Measurements from ENCODE around the gene ZMIZ1.

ZMIZ1 gene

DNA sequence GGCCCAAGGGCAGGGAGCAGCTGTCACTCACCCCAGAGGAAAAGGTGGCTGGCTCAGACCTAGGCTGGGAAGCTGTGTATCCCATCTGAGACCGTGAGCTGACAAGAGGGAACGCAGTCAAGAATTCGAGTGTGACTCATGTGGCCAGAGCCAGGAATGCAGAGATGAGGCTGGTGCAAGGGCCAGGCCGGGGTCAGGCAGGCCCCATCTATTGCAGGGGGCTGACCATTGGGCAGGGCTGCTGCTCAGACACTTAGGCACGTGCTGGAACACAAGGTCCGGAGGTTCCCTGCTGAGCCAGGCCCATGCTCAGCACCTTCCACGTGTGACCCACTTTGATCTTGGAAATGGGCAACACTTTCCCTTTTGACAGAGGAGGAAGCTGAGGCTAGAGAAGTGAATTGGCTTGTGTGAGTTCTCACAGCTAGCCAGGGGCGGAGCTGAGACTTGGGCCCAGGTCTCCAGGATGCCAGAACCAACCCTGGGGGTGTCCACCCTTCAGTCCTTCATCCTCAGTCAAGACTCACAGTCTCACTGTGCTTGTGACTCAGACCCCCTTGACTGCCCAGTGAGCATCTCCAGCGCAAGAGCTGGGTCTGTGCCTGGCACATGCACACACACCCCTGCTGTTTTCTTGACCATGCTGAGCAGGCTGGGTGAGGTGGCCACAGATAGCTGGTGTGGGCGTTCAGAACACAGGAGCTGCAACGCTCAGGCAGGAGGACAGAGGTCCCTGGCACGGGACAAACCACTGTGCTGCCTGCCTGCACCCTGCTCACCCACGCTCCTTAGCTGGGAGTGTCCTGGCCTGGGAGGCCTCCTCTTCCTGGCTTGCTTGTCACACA is 230.9 kb downstream of the ZMIZ1 start:
- Histone ChIP-seq H3K27ac (no peak overlapping the region), H3K27me3 (no peaks in the 10 kb centered on the region), H3K9me3 (no peaks in the 10 kb centered on the region), H3K36me3 (peaks cover 99% of the 10 kb centered on the region), H3K9ac (no peak overlapping the region), H3K4me1 (peaks cover 8% of the 10 kb centered on the region; the same call in 1 of the 2 replicates), H3K4me3 (no peak overlapping the region), H4K20me1 (peaks cover 93% of the 10 kb centered on the region), H3K4me2 (no peak overlapping the region)
- TF ChIP-seq Cebpa-rat (IDR thresholded peaks at IDR 0.05) = no peak

DNA sequence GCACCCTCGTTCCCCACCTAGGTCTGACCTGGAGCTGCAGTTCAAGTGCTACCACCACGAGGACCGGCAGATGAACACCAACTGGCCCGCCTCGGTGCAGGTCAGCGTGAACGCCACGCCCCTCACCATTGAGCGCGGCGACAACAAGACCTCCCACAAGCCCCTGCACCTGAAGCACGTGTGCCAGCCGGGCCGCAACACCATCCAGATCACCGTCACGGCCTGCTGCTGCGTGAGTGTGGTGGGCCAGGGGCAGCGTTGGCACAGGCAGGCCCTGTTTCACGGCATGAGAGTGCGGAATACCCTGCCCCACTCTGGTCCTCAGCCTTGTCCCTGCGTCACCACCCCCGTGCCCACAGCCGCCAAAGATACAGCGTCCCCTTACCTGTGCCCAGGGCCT is 231.9 kb downstream of the ZMIZ1 start:
- H3K36me3 ChIP-seq = peaks cover 99% of the 10 kb centered on the region
- no peak overlapping the region for H3K4me3 ChIP-seq
- H3K27ac ChIP-seq = no peak overlapping the region
- H3K9ac ChIP-seq = no peak overlapping the region
- no peaks in the 10 kb centered on the region for H3K4me1 ChIP-seq
- no peaks in the 10 kb centered on the region for H3K9me3 ChIP-seq
- peaks cover 93% of the 10 kb centered on the region for H4K20me1 ChIP-seq
- H3K4me2 ChIP-seq = no peak overlapping the region
- TF ChIP-seq Cebpa-rat (IDR thresholded peaks at IDR 0.05) = no peak
- no peaks in the 10 kb centered on the region for H3K27me3 ChIP-seq

DNA sequence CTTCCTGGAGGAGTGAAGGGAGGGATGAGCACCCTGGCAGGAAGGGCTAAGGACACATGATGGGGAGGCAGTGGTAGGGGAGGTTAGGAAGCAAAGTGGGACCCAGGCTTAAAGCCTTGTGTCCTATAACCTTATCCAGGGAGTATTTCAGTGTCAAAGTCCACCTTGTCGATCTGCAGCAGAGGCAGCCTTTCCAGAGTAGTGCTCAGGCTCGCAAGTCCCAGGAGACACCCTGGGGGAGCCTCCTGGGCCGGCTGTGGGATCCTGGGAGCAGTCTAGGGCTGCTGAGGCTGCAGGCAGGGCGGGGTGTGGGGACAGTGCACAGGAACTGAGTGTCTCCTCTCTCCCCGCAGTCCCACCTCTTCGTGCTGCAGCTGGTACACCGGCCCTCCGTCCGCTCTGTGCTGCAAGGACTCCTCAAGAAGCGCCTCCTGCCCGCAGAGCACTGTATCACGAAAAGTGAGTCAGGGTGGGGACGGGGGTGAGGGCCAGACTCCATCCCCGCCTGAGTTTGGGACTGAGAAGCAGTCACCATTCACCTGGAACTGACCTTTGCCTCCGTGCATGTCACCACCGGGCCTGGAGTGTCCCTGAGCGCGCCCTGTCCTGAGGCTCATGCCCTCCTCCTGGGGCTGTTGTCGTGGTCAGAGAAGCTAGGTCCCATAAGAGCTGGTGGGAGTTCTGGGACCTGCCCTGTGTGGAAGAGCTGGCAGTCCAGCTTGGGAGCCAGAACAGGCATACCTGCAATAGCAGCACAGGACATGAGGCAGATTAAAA is 233.2 kb downstream of the ZMIZ1 start:
- H3K9me3 ChIP-seq = no peaks in the 10 kb centered on the region
- no peak overlapping the region for H3K4me2 ChIP-seq
- no peak overlapping the region for H3K27ac ChIP-seq
- no peaks in the 10 kb centered on the region for H3K27me3 ChIP-seq
- H3K9ac ChIP-seq = no peak overlapping the region
- H3K4me1 ChIP-seq = no peaks in the 10 kb centered on the region
- no peak overlapping the region for H3K4me3 ChIP-seq
- TF ChIP-seq Cebpa-rat (IDR thresholded peaks at IDR 0.05) = no peak
- peaks cover 94% of the 10 kb centered on the region for H4K20me1 ChIP-seq
- peaks cover 99% of the 10 kb centered on the region for H3K36me3 ChIP-seq

DNA sequence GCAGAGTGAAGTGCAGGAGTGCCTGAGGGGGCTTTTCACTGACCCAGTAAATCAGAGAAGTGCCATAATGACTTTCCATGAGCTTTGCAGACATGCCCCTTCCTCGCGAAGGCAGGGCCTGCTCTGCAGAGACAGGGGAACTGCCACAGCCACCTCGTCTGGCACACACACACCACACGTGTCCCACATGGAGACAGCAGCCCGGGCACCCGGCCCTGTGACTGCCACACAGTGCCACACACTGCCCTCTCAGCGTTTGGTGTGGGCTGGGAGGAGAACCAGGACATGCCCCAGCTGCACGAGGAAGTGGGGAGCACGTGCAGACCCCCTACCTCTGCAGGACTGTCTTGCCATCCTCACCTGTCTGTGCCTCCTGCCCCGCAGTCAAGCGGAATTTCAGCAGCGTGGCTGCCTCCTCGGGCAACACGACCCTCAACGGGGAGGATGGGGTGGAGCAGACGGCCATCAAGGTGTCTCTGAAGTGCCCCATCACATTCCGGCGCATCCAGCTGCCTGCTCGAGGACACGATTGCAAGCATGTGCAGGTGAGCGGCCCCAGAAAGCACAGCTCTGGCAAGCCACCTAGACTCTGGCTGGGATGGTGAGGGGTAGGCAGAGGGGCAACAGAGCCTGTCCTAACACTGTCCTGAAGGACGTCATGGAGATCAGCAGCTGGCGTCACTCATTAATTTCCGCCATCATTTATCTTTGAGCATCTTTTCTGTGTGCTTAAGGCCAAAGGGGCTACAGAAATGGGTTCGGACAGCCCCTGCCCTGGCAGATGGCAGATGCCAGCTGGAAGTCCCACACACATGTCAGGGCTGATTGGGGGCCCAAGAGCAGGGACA is 235.1 kb downstream of the ZMIZ1 start:
- no peak overlapping the region for H3K27ac ChIP-seq
- H3K27me3 ChIP-seq = no peaks in the 10 kb centered on the region
- no peak overlapping the region for H3K4me3 ChIP-seq
- H3K4me2 ChIP-seq = no peak overlapping the region
- peaks cover 99% of the 10 kb centered on the region for H3K36me3 ChIP-seq
- no peaks in the 10 kb centered on the region for H3K9me3 ChIP-seq
- TF ChIP-seq Cebpa-rat (IDR thresholded peaks at IDR 0.05) = no peak
- H3K4me1 ChIP-seq = peaks cover 11% of the 10 kb centered on the region
- H3K9ac ChIP-seq = no peak overlapping the region
- peaks cover 92% of the 10 kb centered on the region for H4K20me1 ChIP-seq

DNA sequence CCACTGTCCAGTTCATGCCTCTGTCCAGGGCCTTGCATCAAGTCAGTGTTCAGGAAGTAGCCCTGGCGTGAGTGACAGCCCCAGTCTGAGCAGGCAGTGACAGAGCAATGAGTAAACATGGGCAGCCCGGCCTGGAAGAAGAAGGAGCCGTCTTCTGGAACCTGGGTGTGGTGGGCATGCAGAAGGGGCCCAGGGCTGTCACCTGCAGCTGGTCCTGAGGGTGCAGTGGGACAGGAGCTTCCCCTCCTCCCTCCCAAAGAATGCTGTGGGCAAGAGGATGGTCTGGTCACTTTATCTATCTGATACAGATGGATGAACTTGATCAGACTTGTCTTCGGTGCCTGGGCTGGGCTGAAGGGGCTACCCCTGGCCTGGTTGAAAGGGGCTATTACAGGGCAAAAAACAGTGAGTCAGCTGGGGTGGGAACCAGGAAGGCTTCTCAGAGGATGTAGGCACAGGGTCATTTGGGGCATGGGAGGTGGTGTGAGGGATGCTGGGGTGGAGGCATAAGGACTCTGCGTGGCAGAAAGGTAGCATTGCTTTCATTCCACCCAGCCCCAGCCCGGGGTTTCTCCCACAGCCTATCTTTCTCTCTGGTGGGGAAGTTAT is 235.8 kb downstream of the ZMIZ1 start:
- Histone ChIP-seq H3K9me3 (no peaks in the 10 kb centered on the region), H3K4me1 (peaks cover 18% of the 10 kb centered on the region), H3K36me3 (peaks cover 99% of the 10 kb centered on the region), H3K9ac (no peak overlapping the region), H3K4me2 (no peak overlapping the region), H3K27ac (no peak overlapping the region), H3K4me3 (no peak overlapping the region), H4K20me1 (peaks cover 92% of the 10 kb centered on the region), H3K27me3 (no peaks in the 10 kb centered on the region)
- no peak for TF ChIP-seq Cebpa-rat (IDR thresholded peaks at IDR 0.05)

DNA sequence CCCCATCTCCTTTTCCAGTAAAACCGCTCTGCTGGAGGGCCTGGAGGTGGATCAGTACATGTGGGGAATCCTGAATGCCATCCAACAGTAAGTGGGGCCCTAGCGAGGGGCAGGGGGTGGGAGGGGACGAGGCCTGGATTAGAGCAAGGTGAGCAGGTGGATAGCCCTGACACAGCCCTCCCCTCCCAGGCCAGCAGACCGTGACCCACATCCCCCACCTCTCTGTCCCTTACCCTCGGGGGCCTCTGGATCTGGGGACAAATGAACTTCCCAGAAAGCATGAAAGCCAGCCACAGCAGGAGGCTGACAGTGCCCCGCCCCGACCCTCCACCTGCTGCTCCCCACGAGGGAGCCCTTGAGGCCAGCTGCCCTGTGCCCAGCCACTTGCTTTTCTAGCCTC is 236.7 kb downstream of the ZMIZ1 start:
- Histone ChIP-seq H3K4me3 (no peak overlapping the region), H3K36me3 (peaks cover 99% of the 10 kb centered on the region), H3K4me2 (no peak overlapping the region), H3K9me3 (no peaks in the 10 kb centered on the region), H3K27me3 (no peaks in the 10 kb centered on the region), H4K20me1 (peaks cover 92% of the 10 kb centered on the region), H3K4me1 (peaks cover 19% of the 10 kb centered on the region), H3K9ac (no peak overlapping the region), H3K27ac (no peak overlapping the region)
- TF ChIP-seq Cebpa-rat (IDR thresholded peaks at IDR 0.05) = no peak

DNA sequence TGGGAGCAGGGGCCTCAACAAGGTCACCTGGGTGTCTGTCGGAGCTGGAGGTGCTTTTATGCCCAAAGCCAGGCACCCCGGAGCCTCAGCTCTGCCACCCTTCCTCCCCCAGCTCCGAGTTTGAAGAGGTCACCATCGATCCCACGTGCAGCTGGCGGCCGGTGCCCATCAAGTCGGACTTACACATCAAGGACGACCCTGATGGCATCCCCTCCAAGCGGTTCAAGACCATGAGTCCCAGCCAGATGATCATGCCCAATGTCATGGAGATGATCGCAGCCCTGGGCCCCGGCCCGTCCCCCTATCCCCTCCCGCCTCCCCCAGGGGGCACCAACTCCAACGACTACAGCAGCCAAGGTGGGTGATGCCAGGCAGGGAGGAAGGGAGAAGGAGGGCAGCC is 237.2 kb downstream of the ZMIZ1 start:
- peaks cover 91% of the 10 kb centered on the region for H4K20me1 ChIP-seq
- peaks cover 99% of the 10 kb centered on the region for H3K36me3 ChIP-seq
- H3K27ac ChIP-seq = no peak overlapping the region
- no peak for TF ChIP-seq Cebpa-rat (IDR thresholded peaks at IDR 0.05)
- no peak overlapping the region for H3K4me2 ChIP-seq
- H3K4me3 ChIP-seq = no peak overlapping the region
- no peak overlapping the region for H3K9ac ChIP-seq
- H3K9me3 ChIP-seq = no peaks in the 10 kb centered on the region
- H3K27me3 ChIP-seq = no peaks in the 10 kb centered on the region
- peaks cover 19% of the 10 kb centered on the region for H3K4me1 ChIP-seq

DNA sequence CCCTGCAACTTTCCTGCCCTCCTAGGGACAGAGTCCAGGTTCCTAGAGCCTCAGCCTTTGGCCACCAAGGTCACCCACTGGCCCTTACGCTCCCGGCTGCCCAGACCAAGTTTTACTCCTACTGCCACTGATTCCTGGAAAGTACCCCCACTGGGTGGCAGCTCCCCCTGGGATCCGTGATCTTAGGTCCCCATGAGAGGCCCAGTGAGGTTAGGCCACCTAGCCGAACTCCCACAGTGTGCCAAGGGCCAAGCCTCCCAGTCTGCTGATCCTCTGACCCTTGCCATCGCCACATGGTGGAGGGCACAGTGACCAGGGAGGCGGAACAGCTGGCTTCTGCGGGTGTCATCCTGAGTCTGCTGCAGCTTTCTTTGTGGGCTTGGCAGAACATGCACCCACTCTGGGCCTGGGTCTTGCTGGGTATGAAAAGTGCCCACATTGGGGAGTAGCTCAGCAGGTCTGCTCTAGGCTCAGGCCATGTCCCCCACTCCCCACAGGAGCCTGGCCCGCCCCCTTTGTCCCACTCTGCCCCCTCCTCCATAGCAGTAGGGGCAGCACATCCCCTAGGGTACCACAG is 238.0 kb downstream of the ZMIZ1 start:
- peaks cover 99% of the 10 kb centered on the region for H3K36me3 ChIP-seq
- H3K4me1 ChIP-seq = peaks cover 19% of the 10 kb centered on the region
- no peak overlapping the region for H3K4me2 ChIP-seq
- H3K4me3 ChIP-seq = no peak overlapping the region
- no peaks in the 10 kb centered on the region for H3K27me3 ChIP-seq
- no peak overlapping the region for H3K27ac ChIP-seq
- no peaks in the 10 kb centered on the region for H3K9me3 ChIP-seq
- no peak for TF ChIP-seq Cebpa-rat (IDR thresholded peaks at IDR 0.05)
- peaks cover 88% of the 10 kb centered on the region for H4K20me1 ChIP-seq
- no peak overlapping the region for H3K9ac ChIP-seq

DNA sequence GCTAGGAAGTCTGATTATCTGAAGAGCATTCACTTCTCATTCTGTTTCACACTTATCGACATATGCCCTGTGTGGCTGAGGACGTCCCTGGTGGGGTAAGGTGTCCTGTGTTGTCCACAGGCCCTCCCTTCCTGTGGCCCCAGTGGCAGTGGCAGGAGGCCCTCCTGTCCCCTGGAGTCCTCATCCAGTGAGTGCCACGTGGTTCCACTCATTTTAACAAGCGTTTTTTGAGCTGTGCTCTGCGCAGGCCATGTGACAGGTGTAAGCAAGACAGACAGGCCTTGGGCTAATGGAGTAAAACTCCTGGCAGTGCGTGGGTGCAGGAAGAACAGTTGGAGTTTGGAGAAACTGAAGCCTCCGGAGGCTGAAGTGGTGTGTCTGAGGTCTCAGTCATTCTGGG is 239.2 kb downstream of the ZMIZ1 start:
- Histone ChIP-seq H3K27ac (no peak overlapping the region), H3K9ac (no peak overlapping the region), H3K9me3 (no peaks in the 10 kb centered on the region), H3K36me3 (peaks cover 99% of the 10 kb centered on the region), H3K27me3 (no peaks in the 10 kb centered on the region), H3K4me3 (no peak overlapping the region), H3K4me1 (peaks cover 30% of the 10 kb centered on the region), H4K20me1 (peaks cover 94% of the 10 kb centered on the region), H3K4me2 (no peak overlapping the region)
- no peak for TF ChIP-seq Cebpa-rat (IDR thresholded peaks at IDR 0.05)

All from BLaER1 (cell line).